HEK293T (cell line): ENCODE results near the gene SRBD1.
A peak's percentile ranks its signal among the peaks of the same experiment; 100 is the strongest.

Experiments used
- CTCF ChIA-PET: fragments of 350-600 bp; formaldehyde crosslinking; extraction: SDS; loops from one replicate; lab custom pipeline; 2021; ENCODE audit warnings: antibody characterized with exemption, inconsistent platforms; lab: Yijun Ruan, JAX
- POLR2A ChIA-PET: fragments of 350-600 bp; formaldehyde crosslinking; extraction: SDS; loops from one replicate; lab custom pipeline; 2020; ENCODE audit warnings: antibody characterized with exemption, inconsistent platforms; lab: Yijun Ruan, JAX
- DNase-seq: peaks from one replicate; pipeline ENCODE4 v3.0.0; 2012; ENCODE audit warnings: mixed read lengths; ENCODE audit errors: extremely low spot score
- ARNT ChIP-seq: fragments of 450-650 bp; IDR thresholded peaks from 2 replicates; pipeline ENCODE4 v1.6.1; 2017; ENCODE audit warnings: mild to moderate bottlenecking
- BHLHE40 ChIP-seq: fragments of 450-650 bp; IDR thresholded peaks from 2 replicates; pipeline ENCODE4 v1.6.1; 2016; ENCODE audit warnings: mild to moderate bottlenecking, moderate library complexity, borderline replicate concordance
- CTBP1 ChIP-seq: fragments of 450-650 bp; IDR thresholded peaks from 2 replicates; pipeline ENCODE4 v1.6.1; 2016; ENCODE audit warnings: borderline replicate concordance
- ELF4 ChIP-seq: fragments of 450-650 bp; IDR thresholded peaks from 2 replicates; pipeline ENCODE4 v1.6.1; 2017; ENCODE audit warnings: antibody characterized with exemption
- FOXA1 ChIP-seq: fragments of 450-650 bp; IDR thresholded peaks from 2 replicates; pipeline ENCODE4 v1.6.1; 2016; ENCODE audit warnings: mild to moderate bottlenecking
- FOXK2 ChIP-seq: fragments of 450-650 bp; IDR thresholded peaks from 2 replicates; pipeline ENCODE4 v1.6.1; 2016; ENCODE audit warnings: mild to moderate bottlenecking
- FOXM1 ChIP-seq: fragments of 450-650 bp; IDR thresholded peaks from 2 replicates; pipeline ENCODE4 v1.6.1; 2017; ENCODE audit warnings: mild to moderate bottlenecking, borderline replicate concordance
- HDGF ChIP-seq: fragments of 450-650 bp; IDR thresholded peaks from 2 replicates; pipeline ENCODE4 v1.6.1; 2017; ENCODE audit warnings: antibody characterized with exemption, borderline replicate concordance
- L3MBTL2 ChIP-seq: fragments of 450-650 bp; conservative IDR thresholded peaks from 2 replicates; pipeline ENCODE4 v1.6.1; 2016; ENCODE audit warnings: mild to moderate bottlenecking
- LEF1 ChIP-seq: fragments of 450-650 bp; IDR thresholded peaks from 2 replicates; pipeline ENCODE4 v1.6.1; 2017; ENCODE audit warnings: mild to moderate bottlenecking, borderline replicate concordance
- NFRKB ChIP-seq: fragments of 450-650 bp; IDR thresholded peaks from 2 replicates; pipeline ENCODE4 v1.6.1; 2016; ENCODE audit warnings: mild to moderate bottlenecking, moderate library complexity
- SP1 ChIP-seq: fragments of 450-650 bp; IDR thresholded peaks from 2 replicates; pipeline ENCODE4 v1.6.1; 2017
- SUZ12 ChIP-seq: fragments of 450-650 bp; IDR thresholded peaks from 2 replicates; pipeline ENCODE4 v1.6.1; 2016; ENCODE audit warnings: mild to moderate bottlenecking
- TARDBP ChIP-seq: fragments of 450-650 bp; IDR thresholded peaks from 2 replicates; pipeline ENCODE4 v1.6.1; 2016
- ZNF384 ChIP-seq: fragments of 450-650 bp; IDR thresholded peaks from 2 replicates; pipeline ENCODE4 v1.6.1; 2016
- TF ChIP-seq, protein P1 (sequence below): fragments of 450-650 bp; IDR thresholded peaks from 2 replicates; pipeline ENCODE4 v1.6.1; 2016

SRBD1 gene

DNA sequence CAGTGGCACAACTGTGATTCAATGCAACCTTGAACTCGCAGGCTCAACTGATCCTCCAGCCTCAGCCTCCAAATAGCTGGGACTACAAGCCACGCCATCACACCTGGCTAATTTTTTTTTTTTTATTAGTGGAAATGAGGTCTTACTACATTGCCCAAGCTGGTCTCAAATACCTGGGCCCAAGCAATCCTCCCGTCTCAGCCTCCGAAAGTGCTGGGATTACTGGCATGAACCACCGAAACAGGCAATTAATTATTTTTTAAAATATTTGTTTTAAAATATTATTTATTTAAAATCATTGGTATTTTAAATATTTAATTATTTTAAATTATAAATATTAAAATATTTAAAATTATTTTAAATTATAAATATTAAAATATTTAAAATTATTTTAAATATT, 24.5 kb downstream of the SRBD1 start:
- no peak for TF ChIP-seq FOXM1
- TF ChIP-seq NFRKB: no peak
- no peak for TF ChIP-seq CTBP1
- TF ChIP-seq FOXK2: no peak
- TF ChIP-seq, protein P1, sequence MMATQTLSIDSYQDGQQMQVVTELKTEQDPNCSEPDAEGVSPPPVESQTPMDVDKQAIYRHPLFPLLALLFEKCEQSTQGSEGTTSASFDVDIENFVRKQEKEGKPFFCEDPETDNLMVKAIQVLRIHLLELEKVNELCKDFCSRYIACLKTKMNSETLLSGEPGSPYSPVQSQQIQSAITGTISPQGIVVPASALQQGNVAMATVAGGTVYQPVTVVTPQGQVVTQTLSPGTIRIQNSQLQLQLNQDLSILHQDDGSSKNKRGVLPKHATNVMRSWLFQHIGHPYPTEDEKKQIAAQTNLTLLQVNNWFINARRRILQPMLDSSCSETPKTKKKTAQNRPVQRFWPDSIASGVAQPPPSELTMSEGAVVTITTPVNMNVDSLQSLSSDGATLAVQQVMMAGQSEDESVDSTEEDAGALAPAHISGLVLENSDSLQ: no peak
- TF ChIP-seq ARNT: no peak
- TF ChIP-seq SP1: no peak
- TF ChIP-seq ZNF384: no peak
- TF ChIP-seq SUZ12: no peak
- no peak for TF ChIP-seq ELF4
- no peak for TF ChIP-seq HDGF
- no peak for TF ChIP-seq BHLHE40
- no peak for TF ChIP-seq L3MBTL2
- TF ChIP-seq TARDBP: no peak
- no peak for DNase-seq
- ChIA-PET POLR2A (no interaction called here), CTCF (interaction anchor here (2.1 kb wide), 1 partner anchor 21 kb away, joined by 7 read pairs; no protein-coding TSS in a partner anchor)

DNA sequence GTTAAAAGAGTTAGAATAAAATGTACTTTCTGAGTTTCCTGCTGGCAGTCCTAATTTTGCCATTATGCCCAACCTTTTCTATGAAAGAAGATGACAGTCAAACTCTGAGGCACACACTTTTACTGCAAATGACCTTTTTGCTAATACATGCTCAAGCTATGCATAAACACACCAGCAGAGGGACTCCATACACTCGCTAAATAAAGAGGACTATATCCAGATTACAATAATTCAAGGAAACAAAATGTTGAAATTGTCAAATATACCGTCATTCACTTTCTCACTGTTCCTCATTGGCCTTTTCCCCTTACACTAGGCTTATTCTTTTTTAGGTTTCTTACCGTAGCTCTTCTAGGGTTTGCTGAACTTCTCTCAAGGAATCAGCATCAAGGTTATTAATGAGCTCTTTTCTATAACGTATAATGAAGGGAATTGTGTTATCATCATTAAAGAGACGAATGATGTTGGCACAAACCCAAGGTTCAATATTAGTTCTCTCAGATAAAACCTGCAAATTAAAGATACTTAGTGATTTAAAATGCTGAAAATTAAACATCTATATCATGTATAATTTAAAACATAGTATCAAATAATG, 25.7 kb downstream of the SRBD1 start:
- ChIA-PET CTCF (interaction anchor here (0.6 to 1.2 kb wide), 5 partner anchors 12 to 1604 kb away, joined by 3 to 6 read pairs (median 4); no protein-coding TSS in a partner anchor), POLR2A (no interaction called here)
- TF ChIP-seq L3MBTL2 (no peak), CTBP1 (no peak), TARDBP (no peak), ZNF384 (no peak), HDGF (no peak)
- TF ChIP-seq, protein P1: no peak
- DNase-seq: peak; percentile 24

- POLR2A ChIA-PET: interaction anchor here (0.8 kb wide), 1 partner anchor 27 kb away, joined by 3 read pairs; the partner anchor contains the start of gene SRBD1
- CTCF ChIA-PET: interaction anchor here (0.5 kb wide), 1 partner anchor 876 kb away, joined by 3 read pairs; no protein-coding TSS in a partner anchor
- TF ChIP-seq BHLHE40 (no peak), ARNT (no peak), ZNF384 (no peak), SP1 (no peak), HDGF (no peak), L3MBTL2 (no peak), FOXA1 (no peak), ELF4 (no peak), TARDBP (no peak), CTBP1 (no peak), FOXK2 (no peak), LEF1 (no peak), FOXM1 (no peak), SUZ12 (no peak), NFRKB (no peak)
- TF ChIP-seq, protein P1: no peak
These were observed 27.1 kb downstream of the SRBD1 start for GRCh38 chr2:45583977-45584376.

DNA sequence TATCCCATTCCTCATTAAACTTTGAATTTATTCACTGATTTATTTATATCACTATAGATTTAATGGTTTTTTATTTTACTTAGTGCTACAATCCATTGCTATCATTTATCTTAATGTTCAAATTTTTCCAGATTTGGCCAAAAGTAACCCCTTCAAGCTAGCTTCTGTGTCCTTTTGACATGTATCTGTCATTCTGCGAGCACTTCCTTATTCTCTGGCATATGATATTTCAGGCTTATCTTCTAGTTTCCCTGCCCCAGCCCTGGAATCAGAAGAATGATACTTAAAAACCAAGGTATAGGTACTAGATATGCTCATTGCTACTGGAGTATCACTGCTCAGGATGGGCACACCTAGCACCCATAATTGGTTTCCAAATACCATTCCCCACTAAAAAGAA, 28.5 kb downstream of the SRBD1 start:
- no peak for TF ChIP-seq SUZ12
- no peak for TF ChIP-seq CTBP1
- no peak for TF ChIP-seq FOXK2
- TF ChIP-seq, protein P1: no peak
- TF ChIP-seq BHLHE40: no peak
- TF ChIP-seq NFRKB: no peak
- TF ChIP-seq HDGF: no peak
- no peak for TF ChIP-seq L3MBTL2
- TF ChIP-seq ELF4: no peak
- TF ChIP-seq LEF1: no peak
- no peak for TF ChIP-seq TARDBP
- no peak for TF ChIP-seq FOXM1
- TF ChIP-seq ZNF384: no peak
- no peak for TF ChIP-seq ARNT
- TF ChIP-seq SP1: no peak
- TF ChIP-seq FOXA1: no peak
- POLR2A ChIA-PET: no interaction called here
- CTCF ChIA-PET: no interaction called here
- DNase-seq: no peak

More at GRCh38 chr2:45583977-45584376, 27.1 kb downstream of the SRBD1 start:
- no peak for DNase-seq

- TF ChIP-seq L3MBTL2 (no peak), FOXM1 (no peak), FOXA1 (no peak), ARNT (no peak), SUZ12 (no peak), SP1 (no peak), CTBP1 (no peak), BHLHE40 (no peak), FOXK2 (no peak), LEF1 (no peak), HDGF (no peak), ZNF384 (no peak)
- DNase-seq: peak; percentile 17
- ChIA-PET POLR2A (no interaction called here), CTCF (no interaction called here)
These were observed 32.8 kb downstream of the SRBD1 start for GRCh38 chr2:45578056-45578843.
